ENCODE data around the gene EEF1AKMT3. TPM values are rescaled to one million over a fixed set of nuclear protein-coding genes. Genes with fewer than 3 reads are reported as not detected.

EEF1AKMT3 gene
- total RNA-seq, 1 donor from 2014 or later: 6.1 TPM

DNA sequence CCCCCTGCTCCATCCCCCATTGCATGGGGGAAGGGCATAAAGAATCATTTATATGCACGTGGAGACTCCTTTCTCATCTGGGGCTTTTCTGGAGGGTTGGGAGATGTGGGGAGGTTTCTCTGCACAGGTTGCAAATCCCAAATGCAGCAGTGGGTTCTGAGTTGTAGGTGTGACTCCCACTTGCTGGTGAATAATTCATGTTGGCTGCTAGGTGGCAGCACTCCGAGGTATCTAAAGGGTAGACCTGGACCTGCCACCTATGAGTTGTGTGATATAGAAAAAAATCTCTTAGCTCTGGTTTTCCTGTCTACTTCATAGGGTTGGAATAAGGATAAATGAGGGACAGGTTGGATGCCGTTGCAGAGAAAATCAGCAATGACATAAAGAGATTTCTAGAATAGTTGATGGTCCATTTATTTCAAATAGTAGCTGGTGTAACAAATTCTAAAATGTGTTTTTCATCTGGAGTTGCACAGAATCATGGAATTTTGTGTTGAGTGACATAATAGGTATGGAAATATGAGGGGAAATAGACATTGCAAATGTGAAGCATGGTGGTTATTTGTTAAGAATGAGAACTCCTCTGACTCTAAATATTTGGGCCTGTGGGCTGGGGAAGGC lies 12.9 kb upstream of the EEF1AKMT3 start:
- Mint-ChIP-seq H3K9me3 (no peaks in the 10 kb centered on the region), H3K27me3 (no peaks in the 10 kb centered on the region), H3K4me1 (peaks cover 34% of the 10 kb centered on the region), H3K4me3 (no peak overlapping the region), H3K36me3 (ENCODE audit: low read depth) (peaks cover 40% of the 10 kb centered on the region), H3K27ac (no peak overlapping the region)
- DNase-seq: peak; percentile 80
- intact Hi-C loops (cut with micrococcal nuclease): loop anchor here (5.0 to 10.0 kb wide), 4 partner anchors 83 to 1935 kb away; partner anchors contain the start of genes DNAJC14 and ESYT1

DNA sequence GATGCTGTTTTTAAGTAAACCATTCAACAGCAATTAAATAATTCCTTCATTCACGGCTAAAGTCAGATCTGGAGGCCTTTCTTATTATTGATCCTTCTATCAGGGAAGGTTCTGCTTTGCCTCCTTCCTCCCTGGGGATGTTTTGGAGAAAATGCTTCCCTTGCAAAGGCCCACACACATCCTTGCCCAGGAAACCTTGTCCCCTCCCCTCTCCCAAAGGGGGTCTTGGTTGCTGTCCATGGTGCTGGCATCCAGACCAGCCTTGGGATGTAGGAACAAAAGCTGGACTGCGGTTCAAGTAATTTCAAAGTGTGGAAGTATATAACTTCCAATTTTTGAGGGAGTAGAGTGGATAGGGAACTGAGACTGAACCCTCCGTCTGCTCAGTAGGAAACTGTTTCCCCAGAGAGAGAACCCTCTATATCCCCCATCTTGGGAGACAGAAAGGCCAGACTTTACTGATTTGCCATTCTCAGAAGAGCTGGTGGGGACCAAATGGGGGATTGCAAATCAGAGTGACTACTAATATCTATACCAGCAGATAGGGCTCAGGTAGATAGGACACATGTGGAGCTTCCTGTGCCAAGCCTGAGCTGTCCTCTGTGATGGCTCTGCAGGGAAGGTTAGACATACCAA lies 11.9 kb upstream of the EEF1AKMT3 start:
- intact Hi-C loops (cut with micrococcal nuclease): no loop called here
- Mint-ChIP-seq H3K36me3 (ENCODE audit: low read depth) (peaks cover 40% of the 10 kb centered on the region), H3K4me1 (peaks cover 39% of the 10 kb centered on the region), H3K27ac (no peak overlapping the region), H3K9me3 (no peaks in the 10 kb centered on the region), H3K4me3 (no peak overlapping the region), H3K27me3 (peaks cover 2% of the 10 kb centered on the region)
- no peak for DNase-seq

DNA sequence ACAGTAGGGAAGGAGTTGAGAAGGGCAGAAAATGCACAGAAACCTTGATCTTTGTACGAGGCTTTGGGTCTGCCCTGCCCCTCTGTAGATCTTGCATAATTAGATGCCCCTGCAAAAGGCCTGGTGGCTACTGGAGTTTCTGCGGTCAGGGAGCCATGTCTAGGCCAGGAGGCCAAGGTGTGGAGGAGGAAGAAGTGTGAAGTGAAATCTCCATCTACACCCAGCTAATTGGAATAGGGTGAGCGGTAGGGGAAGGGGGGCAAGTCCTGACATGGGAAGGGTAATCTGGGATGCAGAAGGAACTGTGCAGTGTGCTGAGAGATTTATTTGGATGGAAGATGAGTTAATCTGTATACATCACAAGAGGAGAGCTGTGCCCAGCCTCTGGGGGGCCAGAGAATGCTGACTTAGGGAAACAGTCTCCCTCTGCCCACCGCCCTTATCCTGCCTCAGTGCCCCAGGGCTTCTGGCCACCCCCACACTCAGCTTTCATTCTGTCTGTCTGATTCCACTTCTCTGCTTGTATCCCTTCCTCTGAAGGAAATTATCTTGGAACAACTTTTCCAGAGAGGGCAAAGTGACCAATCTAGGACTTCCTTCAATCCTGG lies 10.9 kb upstream of the EEF1AKMT3 start:
- Mint-ChIP-seq H3K4me1 (peaks cover 39% of the 10 kb centered on the region), H3K9me3 (no peaks in the 10 kb centered on the region), H3K4me3 (no peak overlapping the region), H3K27me3 (peaks cover 6% of the 10 kb centered on the region), H3K27ac (no peak overlapping the region), H3K36me3 (ENCODE audit: low read depth) (peaks cover 40% of the 10 kb centered on the region)
- DNase-seq: no peak
- intact Hi-C loops (cut with micrococcal nuclease): no loop called here

DNA sequence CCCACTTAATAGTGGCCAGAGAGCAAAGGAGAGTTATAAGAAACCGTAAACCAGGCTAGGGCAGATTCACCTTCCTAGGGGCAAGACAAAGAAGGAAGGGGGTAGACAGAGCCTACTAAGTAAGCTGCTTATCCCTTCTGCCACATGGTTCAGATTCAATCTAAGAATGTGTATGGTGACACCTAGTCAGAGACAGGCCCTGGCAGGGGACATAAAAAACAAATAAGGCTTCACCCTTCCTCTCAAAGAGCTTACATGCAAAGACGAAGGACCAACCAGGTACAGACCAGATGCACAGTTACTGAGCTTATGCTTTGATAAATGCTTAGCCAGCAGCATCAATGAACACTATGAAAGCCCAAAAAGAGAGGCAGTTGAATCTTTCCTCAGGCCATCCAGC lies 10.0 kb upstream of the EEF1AKMT3 start:
- peaks cover 8% of the 10 kb centered on the region for H3K27me3 Mint-ChIP-seq
- intact Hi-C loops (cut with micrococcal nuclease): no loop called here
- no peak overlapping the region for H3K4me3 Mint-ChIP-seq
- no peak overlapping the region for H3K27ac Mint-ChIP-seq
- no peaks in the 10 kb centered on the region for H3K9me3 Mint-ChIP-seq
- peaks cover 34% of the 10 kb centered on the region for H3K36me3 Mint-ChIP-seq (ENCODE audit: low read depth)
- peaks cover 39% of the 10 kb centered on the region for H3K4me1 Mint-ChIP-seq
- DNase-seq: no peak

DNA sequence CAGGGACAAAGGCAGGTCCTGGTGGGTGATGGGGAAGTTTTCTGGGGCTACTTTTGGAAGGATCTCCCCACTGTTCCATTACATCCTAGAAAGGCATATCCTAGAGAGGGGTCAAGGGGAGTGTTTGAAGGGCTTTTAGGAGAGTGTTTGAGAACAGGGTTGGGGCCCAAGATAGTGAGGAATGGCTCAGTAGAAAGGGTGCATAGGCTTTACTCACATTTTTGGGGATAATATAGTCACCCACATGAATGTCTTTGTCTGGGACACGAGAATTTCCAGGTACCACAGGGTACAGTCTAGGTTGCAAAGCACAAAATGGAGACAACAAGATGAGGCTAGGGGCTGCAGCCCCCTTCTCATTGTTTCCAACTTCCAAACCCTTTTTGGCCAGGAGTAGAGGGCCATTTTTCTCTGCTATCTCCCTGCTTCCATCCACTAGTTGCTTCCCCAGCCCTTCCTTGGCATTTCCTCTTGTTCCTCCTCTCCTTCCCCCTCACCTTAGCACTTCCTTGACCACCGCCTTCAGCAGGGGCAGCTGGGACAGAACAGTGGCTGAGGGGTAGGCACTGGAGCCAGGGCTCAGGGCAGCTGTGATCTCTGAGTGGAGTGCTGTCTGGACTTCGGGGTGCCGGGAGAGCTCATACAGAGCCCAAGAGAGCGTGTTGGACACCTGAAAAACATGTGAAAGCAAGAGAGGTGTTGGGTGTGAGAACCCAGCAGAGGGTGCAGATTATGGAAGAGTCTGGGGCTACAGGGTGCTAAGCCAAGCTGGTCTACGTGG lies 8.3 kb upstream of the EEF1AKMT3 start:
- H3K27me3 Mint-ChIP-seq: peaks cover 8% of the 10 kb centered on the region
- no peaks in the 10 kb centered on the region for H3K9me3 Mint-ChIP-seq
- peak overlapping the region; percentile 93 for H3K4me3 Mint-ChIP-seq
- H3K4me1 Mint-ChIP-seq: peaks cover 39% of the 10 kb centered on the region
- H3K27ac Mint-ChIP-seq: peak overlapping the region; percentile 53
- peaks cover 38% of the 10 kb centered on the region for H3K36me3 Mint-ChIP-seq (ENCODE audit: low read depth)
- intact Hi-C loops (cut with micrococcal nuclease): no loop called here
- DNase-seq: no peak

DNA sequence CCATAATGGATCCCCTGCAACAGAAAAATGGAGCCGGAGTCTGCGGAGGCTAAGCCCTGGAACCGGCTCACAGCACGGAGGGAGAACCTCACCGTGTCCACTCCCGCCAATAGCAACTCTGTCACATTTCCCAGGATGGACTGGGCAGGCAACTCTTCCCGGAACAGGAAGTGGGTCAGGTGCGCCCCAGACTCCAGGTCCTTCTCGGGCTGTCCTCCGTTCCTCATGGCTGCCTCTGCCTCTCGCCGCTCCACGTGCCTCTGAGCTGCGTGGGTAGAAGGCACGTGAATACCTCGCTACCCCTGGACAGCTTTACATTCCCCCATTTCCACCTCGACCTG lies 7.8 kb upstream of the EEF1AKMT3 start:
- peak overlapping the region; percentile 85 for H3K27ac Mint-ChIP-seq
- no peaks in the 10 kb centered on the region for H3K9me3 Mint-ChIP-seq
- intact Hi-C loops (cut with micrococcal nuclease): loop anchor here (1.0 kb wide), 1 partner anchor 8 kb away; no protein-coding TSS in a partner anchor
- peaks cover 34% of the 10 kb centered on the region for H3K4me1 Mint-ChIP-seq
- DNase-seq: no peak
- H3K36me3 Mint-ChIP-seq (ENCODE audit: low read depth): peaks cover 38% of the 10 kb centered on the region
- peaks cover 8% of the 10 kb centered on the region for H3K27me3 Mint-ChIP-seq
- peak overlapping the region; percentile 93 for H3K4me3 Mint-ChIP-seq

DNA sequence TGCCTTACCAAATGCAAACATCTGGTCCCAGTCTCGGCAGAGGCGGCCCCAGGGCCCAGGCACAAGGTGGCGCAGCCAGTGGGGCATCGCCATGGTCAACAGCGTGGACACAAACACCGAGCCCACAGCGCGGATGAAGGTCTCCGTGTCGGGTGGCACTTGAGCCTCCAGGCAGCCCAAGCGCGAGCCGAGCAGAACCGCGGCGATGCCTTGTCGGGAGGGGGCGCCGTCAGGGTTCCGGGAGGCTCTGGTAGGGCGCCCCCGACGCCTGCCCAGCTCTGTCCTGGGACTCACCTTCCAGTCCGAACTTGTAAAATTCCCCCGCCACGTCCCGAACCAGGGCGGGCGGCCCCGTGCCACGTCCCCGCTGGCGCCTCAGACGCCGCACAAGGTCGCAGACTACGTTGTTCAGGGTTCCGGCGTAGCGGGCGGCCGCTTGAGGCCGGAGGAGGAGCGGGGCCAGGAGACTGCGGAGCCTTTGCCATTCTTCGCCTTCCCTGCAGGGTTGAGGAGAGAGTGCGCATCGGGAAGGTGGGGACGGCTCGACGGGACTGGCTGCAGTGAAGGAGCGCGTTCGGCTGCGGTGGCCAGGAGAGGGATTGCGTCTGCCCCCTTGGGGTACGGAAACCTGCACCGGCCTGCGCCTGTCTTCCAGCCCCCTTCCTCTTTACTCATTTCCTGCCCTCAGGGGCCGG lies 7.3 kb upstream of the EEF1AKMT3 start:
- Mint-ChIP-seq H3K4me1 (peaks cover 36% of the 10 kb centered on the region), H3K4me3 (peak overlapping the region; percentile 93), H3K27me3 (peaks cover 8% of the 10 kb centered on the region), H3K27ac (peak overlapping the region; percentile 85), H3K9me3 (no peaks in the 10 kb centered on the region), H3K36me3 (ENCODE audit: low read depth) (peaks cover 41% of the 10 kb centered on the region)
- peak; percentile 88 for DNase-seq
- intact Hi-C loops (cut with micrococcal nuclease): loop anchor here (1.0 kb wide), 1 partner anchor 9 kb away; no protein-coding TSS in a partner anchor

DNA sequence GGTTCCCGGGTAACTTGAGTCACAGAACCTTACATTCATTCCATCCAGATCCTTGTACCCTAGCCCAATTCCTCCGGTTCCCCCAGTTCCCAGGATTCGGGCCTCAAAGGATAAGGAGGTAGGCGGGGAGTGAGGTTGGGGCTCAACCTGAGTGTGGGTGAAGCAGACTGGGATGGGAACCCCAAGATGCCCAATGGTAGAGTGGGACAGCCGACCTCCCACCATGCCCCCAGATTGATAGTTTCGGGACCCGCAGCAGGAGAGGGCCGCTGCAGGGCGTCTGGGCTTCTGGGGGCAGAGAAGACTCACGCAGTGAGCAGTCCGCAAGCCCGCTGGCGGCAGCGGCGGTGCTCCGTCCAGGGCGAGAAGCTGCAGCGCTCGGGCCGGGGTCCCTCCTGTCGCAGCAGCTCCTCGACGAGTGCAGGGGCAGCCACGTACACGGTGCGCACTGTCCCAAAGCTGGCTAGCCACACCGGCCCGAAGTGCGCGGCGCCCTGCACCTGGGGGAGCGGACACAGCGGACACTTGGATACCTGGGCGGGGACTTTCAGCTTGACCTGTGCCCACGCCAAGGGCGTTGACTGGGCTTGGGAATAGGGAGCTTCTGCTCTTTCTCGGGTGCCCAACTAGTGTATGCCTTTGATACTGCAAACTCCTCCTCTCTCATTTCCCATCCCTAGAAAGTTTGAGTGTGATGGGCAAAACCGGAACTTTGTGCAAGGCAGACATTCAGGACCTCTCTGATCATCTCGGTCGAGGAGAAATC lies 6.5 kb upstream of the EEF1AKMT3 start:
- intact Hi-C loops (cut with micrococcal nuclease): loop anchor here (1.0 kb wide), 1 partner anchor 10 kb away; no protein-coding TSS in a partner anchor
- no peaks in the 10 kb centered on the region for H3K9me3 Mint-ChIP-seq
- peaks cover 38% of the 10 kb centered on the region for H3K4me1 Mint-ChIP-seq
- H3K27ac Mint-ChIP-seq: peak overlapping the region; percentile 85
- peaks cover 43% of the 10 kb centered on the region for H3K36me3 Mint-ChIP-seq (ENCODE audit: low read depth)
- peaks cover 8% of the 10 kb centered on the region for H3K27me3 Mint-ChIP-seq
- DNase-seq: peak; percentile 69
- peak overlapping the region; percentile 93 for H3K4me3 Mint-ChIP-seq

DNA sequence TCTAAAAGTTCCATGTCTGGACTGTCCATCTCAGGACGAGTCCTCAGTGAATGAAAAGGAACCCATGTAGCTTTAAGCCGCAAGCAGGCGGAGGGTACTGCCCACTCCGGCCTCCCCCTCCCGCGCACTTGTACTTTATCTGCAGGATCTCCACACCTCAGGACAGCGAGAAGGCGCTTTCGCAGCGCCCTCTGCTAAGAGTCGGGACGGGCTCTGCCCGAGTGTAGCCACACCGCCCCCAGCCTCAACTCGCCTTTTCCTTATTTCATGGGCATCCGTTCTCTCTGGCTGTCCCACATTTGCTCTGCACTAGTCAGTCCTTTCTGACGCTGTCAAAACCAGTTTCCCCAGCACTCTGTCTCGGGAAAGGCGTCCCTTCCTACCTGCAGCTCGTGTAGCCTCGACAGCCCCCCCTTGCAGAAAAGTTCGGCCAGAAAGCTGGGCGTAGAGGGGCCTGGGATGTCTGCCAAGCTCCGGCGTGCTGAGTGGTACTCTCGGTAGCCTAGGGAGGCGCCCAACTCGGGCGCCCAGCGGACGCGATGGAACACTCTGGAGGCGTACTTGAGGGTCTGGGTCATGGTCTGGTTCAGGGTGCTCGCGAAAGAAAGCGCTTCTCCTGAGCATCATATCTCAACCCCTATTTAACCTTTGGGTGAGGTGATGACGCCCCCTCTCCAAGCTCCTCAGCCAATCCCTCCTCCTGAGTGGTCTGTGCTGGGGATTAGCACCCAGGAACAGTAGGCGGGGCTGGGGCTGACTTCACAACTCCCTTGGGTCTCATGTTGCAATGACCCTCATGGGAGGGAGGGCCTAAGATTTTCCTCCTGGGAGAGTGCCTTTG lies 5.7 kb upstream of the EEF1AKMT3 start, which contains the start of gene CYP27B1:
CYP27B1 (minus strand) TSS at position 615 of the 841 bp plus-strand sequence; CDS start at position 578, 37 bp downstream.
- intact Hi-C loops (cut with micrococcal nuclease): no loop called here
- Mint-ChIP-seq H3K27ac (peak within 1 kb of the TSS; percentile 46), H3K36me3 (ENCODE audit: low read depth) (peaks cover 45% of the 10 kb centered on the region), H3K27me3 (peaks cover 8% of the 10 kb centered on the region), H3K9me3 (no peaks in the 10 kb centered on the region), H3K4me3 (peak within 1 kb of the TSS; percentile 93), H3K4me1 (peaks cover 42% of the 10 kb centered on the region)
- peak; percentile 71 for DNase-seq

DNA sequence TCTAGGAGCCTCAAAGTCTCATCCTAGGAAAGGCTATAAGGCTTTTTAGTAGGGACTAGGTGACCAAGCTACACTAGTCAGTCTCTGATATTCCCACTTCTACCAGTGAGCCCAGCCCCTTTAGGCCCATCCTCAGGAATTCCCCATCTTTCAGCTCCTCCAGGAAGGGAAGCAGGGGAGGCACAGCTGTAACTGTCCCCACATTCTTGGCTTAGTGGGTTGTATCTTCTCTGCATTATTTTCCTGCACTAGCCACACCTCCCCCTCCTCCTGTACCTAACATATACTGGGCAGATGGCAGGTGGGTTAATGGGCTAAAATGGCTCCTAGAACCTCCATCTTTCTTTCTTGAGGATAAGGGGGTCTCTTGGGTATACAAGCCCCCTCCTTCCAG lies 5.1 kb upstream of the EEF1AKMT3 start:
- no peak overlapping the region for H3K4me3 Mint-ChIP-seq
- H3K36me3 Mint-ChIP-seq (ENCODE audit: low read depth): peaks cover 45% of the 10 kb centered on the region
- intact Hi-C loops (cut with micrococcal nuclease): no loop called here
- no peak overlapping the region for H3K27ac Mint-ChIP-seq
- no peaks in the 10 kb centered on the region for H3K9me3 Mint-ChIP-seq
- peaks cover 8% of the 10 kb centered on the region for H3K27me3 Mint-ChIP-seq
- H3K4me1 Mint-ChIP-seq: peaks cover 44% of the 10 kb centered on the region
- DNase-seq: no peak

DNA sequence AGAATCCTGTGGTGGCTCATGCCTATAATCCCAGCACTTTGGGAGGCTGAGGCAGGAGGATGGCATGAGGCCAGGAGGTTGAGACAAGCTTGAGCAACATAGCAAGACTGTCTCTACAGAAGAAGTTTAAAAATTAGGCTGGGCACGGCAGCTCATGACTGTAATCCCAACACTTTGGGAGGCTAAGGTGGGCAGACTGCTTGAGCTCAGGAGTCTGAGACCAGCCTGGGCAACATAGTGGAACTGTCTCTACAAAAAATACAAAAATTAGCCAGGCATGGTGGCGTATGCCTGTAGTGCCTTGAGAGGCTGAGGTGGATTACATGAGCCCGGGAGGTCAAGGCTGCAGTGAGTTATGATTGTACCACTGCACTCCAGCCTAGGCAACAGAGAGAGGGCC lies 4.5 kb upstream of the EEF1AKMT3 start:
- intact Hi-C loops (cut with micrococcal nuclease): no loop called here
- Mint-ChIP-seq H3K36me3 (ENCODE audit: low read depth) (peaks cover 40% of the 10 kb centered on the region), H3K4me3 (no peak overlapping the region), H3K9me3 (no peaks in the 10 kb centered on the region), H3K27me3 (peaks cover 8% of the 10 kb centered on the region), H3K4me1 (peaks cover 45% of the 10 kb centered on the region), H3K27ac (no peak overlapping the region)
- no peak for DNase-seq

DNA sequence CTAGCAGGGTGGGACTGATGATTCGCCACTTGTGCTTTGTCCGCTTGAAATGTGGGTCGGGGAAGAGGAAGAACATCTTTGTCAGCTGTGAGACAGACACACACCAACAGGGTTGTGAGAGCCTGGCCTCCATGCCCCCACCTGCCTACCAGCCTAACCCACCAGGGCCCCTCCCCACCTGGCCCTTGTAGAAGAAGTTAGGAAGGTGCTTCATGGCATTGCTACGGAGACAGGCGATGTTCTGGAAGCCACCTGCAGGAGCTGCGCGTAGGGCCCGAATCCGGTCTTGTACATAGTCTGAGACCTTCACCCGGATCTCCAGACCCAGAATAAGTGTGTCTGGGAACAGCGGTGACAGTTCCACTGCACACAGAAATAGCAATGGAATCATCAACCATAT lies 2.8 kb upstream of the EEF1AKMT3 start:
- Mint-ChIP-seq H3K9me3 (no peaks in the 10 kb centered on the region), H3K36me3 (ENCODE audit: low read depth) (peaks cover 36% of the 10 kb centered on the region), H3K27ac (no peak overlapping the region), H3K4me3 (peak overlapping the region; percentile 27), H3K4me1 (peaks cover 35% of the 10 kb centered on the region), H3K27me3 (peaks cover 8% of the 10 kb centered on the region)
- intact Hi-C loops (cut with micrococcal nuclease): no loop called here
- DNase-seq: no peak
